Measurements from ENCODE around the gene TGFBR3.
A peak's percentile ranks its signal among the peaks of the same experiment; 100 is the strongest.

TGFBR3 gene

GRCh38 chr1:91885716-91886506 is at the start of gene TGFBR3:
Gene TGFBR3, minus strand, starts transcription at chr1:91886151. Its CDS starts 24,620 bp downstream, at chr1:91861531.
- peak; percentile 52 to 95 (median 86) for DNase-seq
- intact Hi-C loops (cut with DNase I) = no loop called here

DNA sequence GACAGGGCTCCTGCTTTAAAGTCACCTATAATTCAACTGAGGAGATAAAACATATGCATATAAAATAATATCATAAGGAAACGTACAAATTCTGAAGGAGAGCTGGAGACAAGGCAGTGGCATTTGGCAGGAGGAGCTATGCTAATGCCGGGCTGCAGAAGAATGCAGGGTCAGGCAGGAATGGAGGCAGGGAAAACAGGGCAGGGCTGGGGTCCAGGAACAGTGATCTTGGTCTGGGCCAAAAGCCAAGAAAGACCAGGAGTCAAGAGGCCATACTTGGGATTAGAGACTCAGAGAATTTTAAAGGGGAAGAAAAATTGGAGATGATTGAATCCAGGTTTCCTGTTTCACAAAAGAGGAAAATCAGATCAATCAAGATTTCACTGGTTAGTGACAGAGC is 43.3 kb upstream of the TGFBR3 start:
- peak in 2 of 42 donors; percentile 8 to 33 for DNase-seq
- intact Hi-C loops (cut with DNase I) = loop anchor here (5.0 to 10.0 kb wide), 2 partner anchors 414 to 647 kb away; no protein-coding TSS in a partner anchor

- intact Hi-C loops (cut with DNase I) = loop anchor here (5.0 to 10.0 kb wide), 2 partner anchors 413 to 646 kb away; no protein-coding TSS in a partner anchor
- DNase-seq = peak in 1 of 42 donors; percentile 12
These were observed 42.1 kb upstream of the TGFBR3 start for GRCh38 chr1:91928026-91928425.

DNA sequence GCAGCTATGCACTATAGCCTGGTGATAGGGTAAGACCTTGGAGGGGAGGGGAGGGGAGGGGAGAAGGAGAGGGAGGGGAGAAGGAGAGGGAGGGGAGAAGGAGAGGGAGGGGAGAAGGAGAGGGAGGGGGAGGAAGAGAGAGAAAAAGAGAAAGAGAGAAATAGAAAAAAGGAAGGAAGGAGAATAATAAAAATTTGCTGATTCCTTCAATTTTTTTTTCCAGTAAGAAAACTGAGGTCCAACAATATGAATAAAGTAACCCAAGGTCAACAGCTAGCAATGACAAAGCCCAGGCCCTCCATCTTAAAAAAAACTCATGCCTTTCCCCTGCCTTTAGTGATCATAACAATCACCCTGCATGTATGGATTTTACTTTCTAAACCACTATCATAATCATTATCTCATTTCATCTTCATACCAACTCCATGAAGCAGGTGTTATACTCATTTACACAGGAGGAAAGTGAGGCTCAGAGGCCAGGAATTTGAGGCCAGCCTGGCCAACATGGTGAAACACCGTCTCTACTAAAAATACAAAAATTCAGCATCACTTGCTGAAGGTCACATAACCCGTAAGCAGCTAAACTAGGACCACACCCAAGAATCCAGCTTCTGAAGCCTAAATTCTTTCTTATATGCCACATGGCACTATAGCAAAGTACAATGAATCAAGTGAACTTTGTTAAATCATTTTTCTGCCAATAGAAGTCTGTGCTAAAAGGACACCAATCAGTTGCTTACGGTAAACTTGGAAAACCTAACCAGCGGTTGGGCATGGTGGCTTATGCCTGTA is 39.9 kb upstream of the TGFBR3 start:
- intact Hi-C loops (cut with DNase I) = loop anchor here (5.0 to 10.0 kb wide), 2 partner anchors 411 to 644 kb away; no protein-coding TSS in a partner anchor
- DNase-seq = no peak

GRCh38 chr1:91924146-91924545 is 38.2 kb upstream of the TGFBR3 start:
- DNase-seq = peak in 1 of 42 donors; percentile 17
- intact Hi-C loops (cut with DNase I) = loop anchor here (10.0 kb wide), 1 partner anchor 409 kb away; no protein-coding TSS in a partner anchor

DNA sequence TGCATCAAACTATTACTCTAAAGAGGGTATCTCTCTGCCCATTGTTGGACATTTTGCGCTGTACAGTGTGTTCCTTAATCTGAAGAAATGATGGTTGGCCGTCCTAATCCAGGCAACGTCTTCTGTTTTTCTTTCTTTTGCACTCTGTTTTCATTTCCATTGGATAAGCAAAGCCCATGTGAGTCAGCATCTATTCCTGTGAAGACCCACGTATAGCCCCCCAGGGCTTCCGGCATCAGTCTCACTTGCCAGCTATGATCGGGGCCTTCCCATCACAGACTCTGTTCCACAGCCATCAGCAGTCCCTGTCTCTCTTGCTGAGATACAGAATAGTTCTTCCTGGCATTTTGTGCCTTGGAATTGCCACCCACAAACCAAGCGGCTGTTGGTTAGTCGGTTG is 34.0 kb upstream of the TGFBR3 start:
- intact Hi-C loops (cut with DNase I) = loop anchor here (10.0 kb wide), 1 partner anchor 405 kb away; no protein-coding TSS in a partner anchor
- DNase-seq = no peak

- intact Hi-C loops (cut with DNase I) = no loop called here
- peak in 1 of 42 donors; percentile 21 for DNase-seq
These were observed 31.0 kb upstream of the TGFBR3 start for GRCh38 chr1:91916811-91917460.

- DNase-seq = peak in 1 of 42 donors; percentile 2
- intact Hi-C loops (cut with DNase I) = no loop called here
These were observed 30.1 kb upstream of the TGFBR3 start for GRCh38 chr1:91916046-91916445.

DNA sequence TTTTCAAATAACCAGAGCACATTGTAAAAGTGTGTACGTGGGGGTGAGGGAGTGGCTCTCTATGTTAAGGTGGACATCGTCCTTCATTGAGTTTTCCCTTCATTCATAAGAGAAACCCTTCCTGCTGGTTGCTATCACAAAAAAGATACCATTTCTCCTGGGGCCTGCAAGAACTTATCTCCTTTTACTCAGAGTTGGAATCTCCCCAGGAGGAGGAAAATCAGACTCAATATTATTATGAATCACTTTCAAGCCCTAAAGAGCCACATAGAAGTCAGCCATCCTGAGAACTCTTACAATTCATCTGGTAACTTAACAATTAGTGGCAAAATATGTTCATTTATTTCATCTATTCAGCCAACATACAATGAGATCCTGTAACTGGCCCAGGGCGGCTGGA is 27.1 kb upstream of the TGFBR3 start:
- no peak for DNase-seq
- intact Hi-C loops (cut with DNase I) = no loop called here

DNA sequence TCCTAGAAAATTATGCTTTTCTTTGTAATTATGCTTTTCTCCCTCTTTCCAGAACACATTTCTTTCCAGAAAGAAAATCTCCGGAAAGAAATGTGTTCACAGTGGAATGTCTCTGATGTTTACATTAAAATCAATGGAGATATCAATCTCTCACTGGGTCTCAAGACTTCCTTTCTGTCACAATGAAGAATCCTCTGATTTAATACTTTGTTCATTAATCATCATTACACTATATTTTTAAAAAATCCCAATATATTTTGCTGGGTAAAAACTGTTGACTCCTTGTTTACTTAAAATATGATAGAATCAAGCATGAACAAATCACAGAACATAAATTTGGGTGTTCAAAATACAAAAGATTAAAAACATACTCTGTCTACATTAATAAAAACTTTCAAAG is 26.3 kb upstream of the TGFBR3 start:
- intact Hi-C loops (cut with DNase I) = no loop called here

DNA sequence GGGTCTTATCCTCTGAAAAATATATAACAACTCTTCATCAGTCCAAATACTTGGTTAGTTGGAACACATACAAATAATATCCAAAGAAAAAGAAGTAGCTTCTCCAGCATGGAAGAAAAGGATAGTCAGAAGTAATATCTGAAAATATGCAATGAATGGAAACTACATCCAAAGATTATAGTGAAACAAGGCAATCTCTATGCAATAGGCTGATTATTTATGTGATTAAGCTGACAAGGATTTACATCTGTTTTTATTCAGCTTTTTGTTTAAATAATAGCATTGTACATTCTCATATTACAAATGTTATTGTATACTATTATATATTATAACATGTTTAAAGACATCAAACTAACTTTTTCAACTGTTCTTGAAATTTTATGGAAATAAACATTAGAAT is 15.3 kb upstream of the TGFBR3 start:
- intact Hi-C loops (cut with DNase I) = no loop called here
- no peak for DNase-seq

More for the DNA sequence above, 26.3 kb upstream of the TGFBR3 start:
- no peak for DNase-seq

- intact Hi-C loops (cut with DNase I) = no loop called here
- DNase-seq = no peak
These were observed 14.6 kb upstream of the TGFBR3 start for GRCh38 chr1:91900562-91900961.

GRCh38 chr1:91897016-91897415 is 11.1 kb upstream of the TGFBR3 start:
- intact Hi-C loops (cut with DNase I) = no loop called here
- no peak for DNase-seq

DNA sequence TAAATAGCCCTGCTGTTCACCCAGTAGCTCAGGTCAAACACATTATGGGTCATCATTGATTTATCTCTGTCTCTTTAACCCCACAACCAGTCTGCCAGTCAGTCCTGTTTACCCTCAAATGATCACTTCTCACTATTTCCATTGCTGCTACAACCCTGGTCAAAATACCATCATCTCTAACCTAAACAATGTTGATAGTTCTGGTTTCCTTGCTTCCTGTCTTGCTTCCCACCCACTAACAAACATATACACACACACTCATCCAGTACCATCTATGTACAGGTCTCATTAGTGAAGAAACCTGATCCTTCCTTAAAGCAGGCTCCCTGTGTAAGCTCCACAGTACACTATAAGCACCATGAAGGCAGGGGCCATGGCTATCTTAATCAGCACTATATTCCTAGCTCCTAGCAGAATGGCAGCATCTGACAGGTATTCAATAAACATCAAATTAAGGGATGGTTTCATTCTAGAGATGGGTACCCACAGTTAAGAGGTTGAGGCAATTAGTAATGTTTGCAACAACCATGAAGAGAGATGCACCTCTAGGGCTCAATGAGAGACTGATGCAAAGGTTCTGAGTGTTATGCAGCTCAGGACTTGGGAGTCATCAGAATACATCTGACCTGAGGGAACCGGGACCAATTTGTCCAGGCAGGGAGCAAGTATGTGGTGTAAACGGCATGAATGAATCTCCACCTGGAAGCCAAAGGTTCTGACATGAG is 10.0 kb upstream of the TGFBR3 start:
- no peak for DNase-seq
- intact Hi-C loops (cut with DNase I) = no loop called here

DNA sequence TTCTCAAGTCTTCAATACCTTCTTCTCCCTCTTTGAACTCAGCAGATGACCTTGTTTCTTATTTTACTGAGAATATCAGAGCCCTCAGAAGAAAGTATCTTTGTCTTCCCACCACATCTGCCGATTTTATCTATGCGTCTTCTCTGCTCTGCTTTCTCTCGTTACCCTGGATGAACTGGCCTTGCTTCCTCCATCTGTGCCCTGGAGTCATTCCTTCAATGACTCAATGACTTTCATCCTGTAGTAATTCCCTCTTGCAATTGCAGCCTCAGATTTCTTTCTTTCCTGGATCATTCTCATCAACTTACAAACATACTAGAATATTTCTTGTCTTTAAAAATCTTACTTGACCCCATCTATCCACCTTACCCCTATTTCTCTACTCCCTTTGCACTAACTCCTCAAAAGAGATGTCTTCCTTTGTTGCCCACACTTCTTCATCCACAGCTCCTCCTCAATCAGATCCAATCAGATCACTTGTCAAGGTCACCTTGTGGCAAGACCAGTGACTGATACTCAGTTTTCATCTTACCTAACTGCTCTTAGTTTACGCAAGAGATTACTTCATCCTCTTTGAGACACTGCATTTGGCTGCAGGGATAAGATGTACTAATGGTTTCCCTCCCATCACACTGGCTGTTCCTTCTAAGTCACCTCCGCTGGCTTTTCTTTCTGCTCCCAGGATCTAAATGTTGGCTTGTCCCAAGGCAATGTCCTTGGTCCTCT is 8.2 kb upstream of the TGFBR3 start:
- DNase-seq = peak in 1 of 42 donors; percentile 12
- intact Hi-C loops (cut with DNase I) = no loop called here

- intact Hi-C loops (cut with DNase I) = no loop called here
- peak in 1 of 42 donors; percentile 22 for DNase-seq
These were observed 6.0 kb upstream of the TGFBR3 start for GRCh38 chr1:91891969-91892368.

DNA sequence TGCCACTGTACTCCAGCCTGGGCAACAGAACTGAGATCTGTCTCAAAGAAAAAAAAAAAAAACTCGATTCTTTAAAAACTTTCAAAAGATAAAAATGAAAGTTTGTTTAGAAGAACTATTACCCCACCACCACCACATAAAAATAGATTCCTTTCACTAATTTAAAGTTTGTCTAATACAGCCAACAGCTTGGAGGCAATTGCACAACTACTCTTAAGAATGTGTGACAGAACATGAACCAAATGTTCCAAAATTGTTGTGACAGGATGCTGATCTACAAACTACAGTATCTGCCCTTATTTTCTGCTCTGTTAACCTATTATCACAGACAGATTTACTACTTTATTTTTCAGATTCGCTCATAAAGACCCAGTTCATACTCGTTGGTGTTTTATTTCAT is 5.5 kb upstream of the TGFBR3 start:
- no peak for DNase-seq
- intact Hi-C loops (cut with DNase I) = no loop called here
